Epidermal melanocyte (primary cell): ENCODE data around the gene ACTN4.

Source experiments
- DNase-seq: peaks from one replicate; pipeline ENCODE4 v3.0.0; 2011; ENCODE audit warnings: low spot score; ENCODE audit not compliant: insufficient read length

Gene ACTN4

GRCh38 chr19:38708413-38709024, 61.1 kb downstream of the ACTN4 start:
- DNase-seq, result no peak

DNA sequence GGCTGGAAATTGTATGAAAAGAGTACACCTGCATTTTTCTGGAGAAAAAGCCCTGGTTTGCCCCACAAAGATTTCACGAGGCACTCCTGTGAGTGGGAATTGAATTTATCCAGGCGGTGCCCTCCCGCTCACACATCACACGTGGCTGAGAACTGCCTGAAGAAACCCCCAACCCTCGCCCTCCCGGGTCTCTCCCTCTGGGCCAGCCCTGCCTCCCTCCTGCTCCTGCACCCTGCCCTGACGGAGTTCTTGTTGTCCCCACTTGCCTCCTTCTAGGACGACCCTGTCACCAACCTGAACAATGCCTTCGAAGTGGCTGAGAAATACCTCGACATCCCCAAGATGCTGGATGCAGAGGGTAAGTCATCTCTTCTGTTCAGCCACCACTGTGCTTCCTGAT, 61.7 kb downstream of the ACTN4 start:
- DNase-seq, result no peak

DNA sequence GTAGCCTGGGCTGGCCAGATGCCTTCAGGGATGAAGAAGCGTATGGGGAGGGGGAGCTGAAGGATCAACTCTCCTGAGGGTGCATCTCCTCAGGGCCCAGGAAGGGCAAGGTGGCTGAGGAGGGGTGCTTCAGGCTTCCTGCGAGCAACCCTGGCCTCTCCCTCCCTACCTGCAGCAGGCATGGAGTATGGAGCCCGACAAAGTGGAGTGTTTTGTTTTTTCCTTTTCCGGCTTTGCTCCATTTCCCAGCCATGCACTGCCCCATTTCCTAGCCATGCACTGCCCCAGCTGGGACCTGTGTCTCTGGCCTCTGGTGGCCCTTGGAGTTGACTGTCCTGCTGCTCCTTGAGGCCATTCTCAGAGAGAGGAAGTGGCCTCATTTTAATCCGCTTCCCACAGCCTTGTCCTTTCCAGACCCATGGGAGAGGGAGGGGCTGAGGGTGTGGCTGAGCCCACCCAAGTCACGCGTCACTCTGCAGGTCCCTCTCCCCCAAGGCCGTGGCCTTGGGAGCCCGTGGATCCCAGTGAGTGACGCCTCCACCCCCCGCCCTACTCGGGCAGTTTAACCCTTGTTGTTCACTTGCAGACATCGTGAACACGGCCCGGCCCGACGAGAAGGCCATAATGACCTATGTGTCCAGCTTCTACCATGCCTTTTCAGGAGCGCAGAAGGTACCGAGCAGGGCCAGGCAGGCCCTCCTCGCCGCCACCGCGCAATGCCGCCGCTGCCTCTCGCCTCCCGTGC, 62.4 kb downstream of the ACTN4 start:
- no peak for DNase-seq

- no peak for DNase-seq
Measured at GRCh38 chr19:38710416-38710702, 62.9 kb downstream of the ACTN4 start.

DNA sequence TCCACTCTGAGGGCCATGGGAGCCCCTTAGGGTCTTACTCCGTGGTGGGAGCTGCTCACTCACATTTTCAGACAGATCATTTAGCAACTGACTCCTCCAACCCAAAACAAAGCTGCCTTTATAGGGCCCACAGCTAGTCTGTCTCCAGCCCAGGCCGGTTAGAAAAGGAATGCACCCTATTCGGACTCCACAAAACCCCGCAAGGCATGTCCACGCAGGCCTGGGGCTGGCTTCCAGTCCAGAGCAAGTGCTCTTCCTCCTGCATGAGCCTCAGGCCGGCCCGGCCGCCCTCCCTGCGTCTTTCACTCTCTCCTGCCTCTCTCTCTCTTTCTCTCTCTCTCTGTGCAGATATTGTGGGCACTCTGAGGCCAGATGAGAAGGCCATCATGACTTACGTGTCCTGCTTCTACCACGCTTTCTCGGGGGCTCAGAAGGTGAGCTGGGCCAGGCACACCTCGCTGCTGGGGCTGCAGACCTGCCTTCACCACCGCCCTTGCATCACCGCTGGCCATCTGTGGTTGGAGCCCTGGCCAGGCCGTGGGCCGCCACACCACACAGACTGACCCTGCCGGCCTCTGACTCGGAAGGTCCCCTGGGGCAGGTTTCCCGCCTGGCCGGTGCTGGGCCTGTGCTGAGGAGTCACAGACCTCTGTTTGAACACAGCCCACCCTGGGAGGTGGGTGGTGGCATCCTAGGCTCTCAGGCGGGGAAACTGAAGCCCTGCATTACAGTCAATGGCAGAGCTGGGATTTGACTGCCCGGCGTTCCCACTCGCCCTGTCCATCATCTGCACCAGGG, 63.7 kb downstream of the ACTN4 start:
- peak; percentile 75 for DNase-seq

- no peak for DNase-seq
Measured at GRCh38 chr19:38711726-38712153, 64.3 kb downstream of the ACTN4 start.

GRCh38 chr19:38712161-38712748, 64.8 kb downstream of the ACTN4 start:
- DNase-seq, result no peak

- no peak for DNase-seq
Measured at GRCh38 chr19:38713227-38713649, 65.8 kb downstream of the ACTN4 start.

DNA sequence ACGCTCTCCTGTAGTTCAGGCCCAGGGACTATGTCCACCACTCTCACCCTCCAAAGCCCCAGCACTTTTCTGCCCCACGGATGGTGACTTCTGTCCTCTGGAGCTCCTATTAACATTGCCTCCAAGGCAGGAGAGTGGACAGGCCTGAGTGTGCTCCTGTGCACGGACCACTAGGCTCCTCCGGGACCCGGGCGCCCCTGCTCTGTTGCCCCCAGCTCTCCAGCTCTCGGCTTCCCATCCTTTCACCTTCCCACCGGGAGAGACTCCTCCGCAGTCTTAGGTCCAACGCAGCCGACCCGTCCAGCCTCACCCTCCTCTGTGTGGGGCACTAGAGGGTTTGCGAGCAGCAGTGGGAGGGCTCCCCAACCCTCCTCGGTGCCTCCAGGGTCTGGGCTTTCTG, 66.4 kb downstream of the ACTN4 start:
- no peak for DNase-seq

DNA sequence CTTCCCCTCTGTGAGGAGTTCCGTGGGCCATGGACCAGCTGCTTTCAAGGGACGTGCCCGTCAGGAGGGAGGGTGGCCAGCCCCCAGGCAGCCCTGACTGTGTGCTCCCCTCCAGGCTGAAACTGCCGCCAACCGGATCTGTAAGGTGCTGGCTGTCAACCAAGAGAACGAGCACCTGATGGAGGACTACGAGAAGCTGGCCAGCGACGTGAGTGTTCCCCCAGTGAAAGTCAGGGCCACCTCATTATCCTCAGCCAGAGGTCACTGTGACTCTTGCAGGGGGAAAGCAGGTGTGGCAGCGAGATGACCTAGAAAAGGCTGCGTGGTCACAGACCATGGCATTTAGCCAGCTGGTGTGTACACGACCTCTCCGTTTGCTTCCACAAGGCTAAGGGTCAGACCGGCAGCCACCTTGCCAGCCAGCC, 66.9 kb downstream of the ACTN4 start:
- DNase-seq, result no peak

- no peak for DNase-seq
Measured at GRCh38 chr19:38715555-38715954, 68.1 kb downstream of the ACTN4 start.

- no peak for DNase-seq
Measured at GRCh38 chr19:38717051-38717450, 69.6 kb downstream of the ACTN4 start.

- DNase-seq, result no peak
Measured at GRCh38 chr19:38717855-38718254, 70.4 kb downstream of the ACTN4 start.

DNA sequence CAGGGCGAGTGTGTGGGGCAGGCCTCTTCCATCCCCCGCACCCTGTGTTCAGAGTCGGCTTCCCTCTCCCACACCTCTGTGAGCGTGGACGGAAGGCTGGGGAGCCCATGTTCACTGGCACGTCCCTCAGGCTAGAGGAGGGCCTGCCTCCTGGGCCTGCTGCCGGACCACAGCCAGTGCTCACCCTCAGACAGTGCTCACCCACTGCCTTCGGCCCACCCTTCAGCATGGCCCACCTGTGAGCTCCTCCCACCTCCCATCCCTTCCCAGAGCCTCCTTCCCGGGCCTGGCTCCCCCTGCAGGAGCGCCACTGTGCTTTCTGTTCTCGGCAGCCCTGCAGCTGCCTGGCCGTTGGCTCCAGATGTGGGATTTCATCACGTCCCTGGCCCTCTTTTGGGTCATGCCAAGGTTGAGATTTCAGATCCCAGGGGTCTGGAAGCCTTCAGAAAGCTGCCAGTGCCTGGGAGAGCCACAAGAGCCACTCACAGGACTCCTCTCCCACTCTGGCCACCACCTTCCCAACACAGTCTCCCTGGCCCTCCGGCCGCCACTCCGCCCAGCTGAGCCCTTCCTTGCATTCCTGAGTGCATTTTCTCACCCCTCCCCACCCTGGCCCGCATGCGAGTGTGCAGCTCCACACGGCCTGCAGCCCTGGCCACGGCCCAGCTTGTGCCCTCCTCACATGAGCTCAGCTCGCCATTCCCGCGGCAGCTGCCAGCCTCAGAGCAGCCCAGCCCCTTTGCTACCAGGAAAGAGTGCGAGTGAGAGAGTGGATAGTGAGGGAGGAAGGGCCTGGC, 71.5 kb downstream of the ACTN4 start:
- DNase-seq, result peak; percentile 87

DNA sequence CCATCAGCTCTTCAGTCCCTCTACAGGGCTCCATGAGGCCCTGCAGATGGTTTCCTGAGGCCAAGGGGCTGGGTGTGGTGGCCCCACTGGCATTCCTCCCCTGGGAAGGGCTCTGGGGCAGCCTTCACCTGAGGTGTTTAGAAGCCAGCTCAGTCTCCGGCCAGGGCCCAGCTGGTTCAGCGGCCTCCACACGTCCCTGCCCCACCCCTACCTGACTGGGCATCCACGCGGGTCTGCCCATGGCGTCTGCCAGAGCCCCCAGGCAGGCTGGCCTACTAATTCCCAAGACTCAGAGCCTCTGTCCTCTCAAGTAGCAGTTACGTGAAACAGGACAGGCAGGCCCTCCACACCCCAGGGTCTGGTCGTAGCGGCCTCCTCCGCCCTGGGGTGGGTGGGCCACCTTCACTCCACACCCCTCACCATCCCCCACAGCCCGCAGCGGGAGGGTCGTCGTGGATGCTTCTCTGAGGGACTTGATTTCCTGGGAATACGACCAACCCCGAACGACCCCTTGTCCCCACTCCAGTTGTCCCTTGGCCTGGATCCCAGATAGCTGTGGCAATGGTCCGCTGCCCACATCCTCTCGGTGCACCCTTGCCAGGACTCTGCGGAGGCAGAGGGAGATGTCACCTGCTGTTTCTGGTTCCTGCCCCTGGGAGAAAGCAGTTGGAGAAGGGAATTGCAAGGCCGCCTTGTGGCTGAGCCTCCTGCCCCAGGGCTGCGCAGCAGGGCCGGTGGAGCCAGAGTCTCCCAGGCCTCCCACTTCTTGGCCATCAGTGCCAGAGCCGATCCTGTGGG, 72.5 kb downstream of the ACTN4 start:
- no peak for DNase-seq

DNA sequence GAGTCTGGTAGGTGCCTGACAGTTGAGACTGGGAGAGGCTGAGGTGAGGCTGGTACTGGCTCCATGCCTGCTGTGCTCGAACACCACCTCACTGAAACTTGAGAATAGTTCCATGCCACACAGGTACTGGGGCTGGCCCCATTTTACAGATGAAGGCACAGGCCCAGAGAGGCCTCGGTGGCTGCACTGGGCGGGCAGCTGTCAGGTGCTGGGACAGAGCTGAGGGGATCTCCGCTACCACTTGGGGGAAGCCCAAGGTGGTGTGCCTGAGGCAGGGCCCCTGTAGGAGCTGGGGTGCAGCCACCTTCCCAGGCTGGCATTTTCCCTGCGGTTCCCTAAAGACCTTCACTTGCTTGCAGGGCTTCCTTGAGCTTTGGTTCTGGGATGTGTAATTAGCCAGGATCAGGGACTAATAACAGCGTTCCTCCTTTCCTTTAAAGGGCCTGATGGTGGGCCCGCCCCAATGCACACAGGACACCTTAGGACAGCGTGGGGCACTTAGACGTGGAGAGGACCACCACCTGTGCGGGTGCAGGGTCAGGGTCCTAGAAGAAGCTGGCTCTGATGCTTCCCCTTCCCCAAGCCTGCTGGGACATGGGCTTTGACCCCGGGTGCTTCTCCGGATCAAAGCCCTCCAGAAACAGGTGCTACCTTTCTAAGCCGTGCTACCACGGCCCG, 73.2 kb downstream of the ACTN4 start:
- no peak for DNase-seq

GRCh38 chr19:38721496-38721895, 74.0 kb downstream of the ACTN4 start:
- no peak for DNase-seq

GRCh38 chr19:38721979-38722773, 74.7 kb downstream of the ACTN4 start:
- peak; percentile 76 for DNase-seq

- DNase-seq, result no peak
Measured at GRCh38 chr19:38722947-38723605, 75.6 kb downstream of the ACTN4 start.
